H1 (cell line): ENCODE measurements around the gene ERGIC3. TPM values are rescaled to one million over a fixed set of nuclear protein-coding genes. Genes with fewer than 3 reads are reported as not detected.

Experiments used
- BCL11A ChIP-seq, 2 experiments: IDR thresholded peaks; one replicate each; pipeline ENCODE4 v1.6.1; 2011; ENCODE audit warnings: low read depth in 2 of 2, low read length in 2 of 2, mild to moderate bottlenecking in 2 of 2
- CBX5 ChIP-seq: fragments of 300-800, 300-1000 bp; sonication (generic); IDR thresholded peaks from 2 replicates; pipeline ENCODE4 v1.7.1; 2016; ENCODE audit warnings: antibody characterized with exemption, low read length, low read depth
- CHD1 ChIP-seq: IDR thresholded peaks from 2 replicates; pipeline ENCODE4 v1.6.1; 2012; ENCODE audit warnings: low read depth, low read length, improper control_type of control experiment
- GABPA ChIP-seq: IDR thresholded peaks from 2 replicates; pipeline ENCODE4 v1.6.1; 2011; ENCODE audit warnings: mild to moderate bottlenecking, low read length, moderate library complexity, borderline replicate concordance; ENCODE audit not compliant: insufficient read depth
- NRF1 ChIP-seq: IDR thresholded peaks from 2 replicates; pipeline ENCODE4 v1.6.1; 2011; ENCODE audit warnings: mild to moderate bottlenecking, low read depth, low read length, improper control_type of control experiment
- RFX5 ChIP-seq: IDR thresholded peaks from 2 replicates; pipeline ENCODE4 v1.6.1; 2011; ENCODE audit warnings: low read depth, low read length, improper control_type of control experiment, borderline replicate concordance
- RNF2 ChIP-seq: fragments of 200-900, 300-1000 bp; sonication (generic); IDR thresholded peaks from 2 replicates; pipeline ENCODE4 v1.7.1; 2016; ENCODE audit warnings: borderline replicate concordance, low read depth, mild to moderate bottlenecking, antibody characterized with exemption, low read length; ENCODE audit not compliant: poor library complexity, severe bottlenecking; ENCODE audit errors: missing control alignments
- SAP30 ChIP-seq: fragments of 300-600 bp; sonication (generic); IDR thresholded peaks from 2 replicates; pipeline ENCODE4 v1.7.1; 2012; ENCODE audit warnings: low read length, moderate library complexity, mild to moderate bottlenecking, inconsistent platforms; ENCODE audit not compliant: insufficient read depth, insufficient replicate concordance
- polyA plus RNA-seq, 7 experiments: library from polyadenylated mRNA; depleted of rRNA in 3 of 7; stranded (reverse) in 5 of 7; unstranded in 2 of 7; fragments of >200 nt in 5 of 7; fragments of 200-250 nt in 2 of 7; gene quantifications; 1 replicate in 5 of 7; 2 replicates in 1 of 7; 4 replicates in 1 of 7; pipeline versions ENCODE4 v1.2.1 to v1.2.3, GENCODE V29; 2011 to 2013; ENCODE audit warnings: missing spikeins in 2 of 7, mixed read lengths in 2 of 7
- total RNA-seq: library from RNA; stranded (reverse); fragmentation: NEBNext Ultra II Directional; extraction: Animal tissue kit (Norgen Biotek cat#: 25700); gene quantifications from 2 replicates; pipeline ENCODE4 v1.2.1, GENCODE V29; 2021
- TF ChIP-seq, protein P1 (sequence below): fragments of 300-600 bp; sonication (generic); IDR thresholded peaks from 2 replicates; pipeline ENCODE4 v1.7.1; 2012; ENCODE audit warnings: low read length, moderate library complexity, mild to moderate bottlenecking, inconsistent platforms; ENCODE audit not compliant: insufficient replicate concordance

Gene ERGIC3
- total and polyA plus RNA-seq, 2 of the 8 experiments (the other 6 are each of a cell fraction or from before 2014, with no cell fraction given), result 178 to 341 TPM

DNA sequence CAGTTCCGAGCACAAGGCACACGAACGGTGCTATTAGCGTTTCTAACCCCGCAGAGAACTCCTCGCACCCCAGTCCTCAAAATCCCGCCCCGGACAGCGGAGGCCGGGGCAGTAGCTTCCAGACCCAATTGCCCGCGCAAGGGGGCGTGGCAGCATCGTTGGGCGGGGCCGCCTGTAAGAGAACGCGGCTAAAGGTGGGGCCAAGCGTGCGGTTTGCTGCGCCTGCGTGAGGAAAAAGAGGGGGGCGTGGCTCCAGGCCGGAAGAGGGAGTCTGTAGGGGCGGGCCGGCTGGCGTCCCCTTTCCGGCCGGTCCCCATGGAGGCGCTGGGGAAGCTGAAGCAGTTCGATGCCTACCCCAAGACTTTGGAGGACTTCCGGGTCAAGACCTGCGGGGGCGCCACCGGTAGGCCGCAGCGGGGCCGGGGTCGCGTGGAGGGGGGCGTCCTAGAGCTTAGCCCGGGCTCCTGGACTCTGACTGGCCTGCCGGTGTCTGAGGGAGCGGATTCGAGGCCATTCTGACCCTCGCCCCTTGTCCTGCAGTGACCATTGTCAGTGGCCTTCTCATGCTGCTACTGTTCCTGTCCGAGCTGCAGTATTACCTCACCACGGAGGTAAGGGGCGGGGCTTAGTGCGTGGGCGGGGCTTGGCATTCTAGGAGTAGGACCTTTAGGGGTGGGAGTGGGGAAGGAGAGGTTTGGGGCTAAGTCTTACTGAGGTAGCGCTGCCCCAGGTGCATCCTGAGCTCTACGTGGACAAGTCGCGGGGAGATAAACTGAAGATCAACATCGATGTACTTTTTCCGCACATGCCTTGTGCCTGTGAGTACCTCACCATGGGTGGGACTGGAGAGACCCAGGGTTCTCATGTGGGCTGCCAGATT is at the start of gene ERGIC3 (continued):
- TF ChIP-seq, protein P1, sequence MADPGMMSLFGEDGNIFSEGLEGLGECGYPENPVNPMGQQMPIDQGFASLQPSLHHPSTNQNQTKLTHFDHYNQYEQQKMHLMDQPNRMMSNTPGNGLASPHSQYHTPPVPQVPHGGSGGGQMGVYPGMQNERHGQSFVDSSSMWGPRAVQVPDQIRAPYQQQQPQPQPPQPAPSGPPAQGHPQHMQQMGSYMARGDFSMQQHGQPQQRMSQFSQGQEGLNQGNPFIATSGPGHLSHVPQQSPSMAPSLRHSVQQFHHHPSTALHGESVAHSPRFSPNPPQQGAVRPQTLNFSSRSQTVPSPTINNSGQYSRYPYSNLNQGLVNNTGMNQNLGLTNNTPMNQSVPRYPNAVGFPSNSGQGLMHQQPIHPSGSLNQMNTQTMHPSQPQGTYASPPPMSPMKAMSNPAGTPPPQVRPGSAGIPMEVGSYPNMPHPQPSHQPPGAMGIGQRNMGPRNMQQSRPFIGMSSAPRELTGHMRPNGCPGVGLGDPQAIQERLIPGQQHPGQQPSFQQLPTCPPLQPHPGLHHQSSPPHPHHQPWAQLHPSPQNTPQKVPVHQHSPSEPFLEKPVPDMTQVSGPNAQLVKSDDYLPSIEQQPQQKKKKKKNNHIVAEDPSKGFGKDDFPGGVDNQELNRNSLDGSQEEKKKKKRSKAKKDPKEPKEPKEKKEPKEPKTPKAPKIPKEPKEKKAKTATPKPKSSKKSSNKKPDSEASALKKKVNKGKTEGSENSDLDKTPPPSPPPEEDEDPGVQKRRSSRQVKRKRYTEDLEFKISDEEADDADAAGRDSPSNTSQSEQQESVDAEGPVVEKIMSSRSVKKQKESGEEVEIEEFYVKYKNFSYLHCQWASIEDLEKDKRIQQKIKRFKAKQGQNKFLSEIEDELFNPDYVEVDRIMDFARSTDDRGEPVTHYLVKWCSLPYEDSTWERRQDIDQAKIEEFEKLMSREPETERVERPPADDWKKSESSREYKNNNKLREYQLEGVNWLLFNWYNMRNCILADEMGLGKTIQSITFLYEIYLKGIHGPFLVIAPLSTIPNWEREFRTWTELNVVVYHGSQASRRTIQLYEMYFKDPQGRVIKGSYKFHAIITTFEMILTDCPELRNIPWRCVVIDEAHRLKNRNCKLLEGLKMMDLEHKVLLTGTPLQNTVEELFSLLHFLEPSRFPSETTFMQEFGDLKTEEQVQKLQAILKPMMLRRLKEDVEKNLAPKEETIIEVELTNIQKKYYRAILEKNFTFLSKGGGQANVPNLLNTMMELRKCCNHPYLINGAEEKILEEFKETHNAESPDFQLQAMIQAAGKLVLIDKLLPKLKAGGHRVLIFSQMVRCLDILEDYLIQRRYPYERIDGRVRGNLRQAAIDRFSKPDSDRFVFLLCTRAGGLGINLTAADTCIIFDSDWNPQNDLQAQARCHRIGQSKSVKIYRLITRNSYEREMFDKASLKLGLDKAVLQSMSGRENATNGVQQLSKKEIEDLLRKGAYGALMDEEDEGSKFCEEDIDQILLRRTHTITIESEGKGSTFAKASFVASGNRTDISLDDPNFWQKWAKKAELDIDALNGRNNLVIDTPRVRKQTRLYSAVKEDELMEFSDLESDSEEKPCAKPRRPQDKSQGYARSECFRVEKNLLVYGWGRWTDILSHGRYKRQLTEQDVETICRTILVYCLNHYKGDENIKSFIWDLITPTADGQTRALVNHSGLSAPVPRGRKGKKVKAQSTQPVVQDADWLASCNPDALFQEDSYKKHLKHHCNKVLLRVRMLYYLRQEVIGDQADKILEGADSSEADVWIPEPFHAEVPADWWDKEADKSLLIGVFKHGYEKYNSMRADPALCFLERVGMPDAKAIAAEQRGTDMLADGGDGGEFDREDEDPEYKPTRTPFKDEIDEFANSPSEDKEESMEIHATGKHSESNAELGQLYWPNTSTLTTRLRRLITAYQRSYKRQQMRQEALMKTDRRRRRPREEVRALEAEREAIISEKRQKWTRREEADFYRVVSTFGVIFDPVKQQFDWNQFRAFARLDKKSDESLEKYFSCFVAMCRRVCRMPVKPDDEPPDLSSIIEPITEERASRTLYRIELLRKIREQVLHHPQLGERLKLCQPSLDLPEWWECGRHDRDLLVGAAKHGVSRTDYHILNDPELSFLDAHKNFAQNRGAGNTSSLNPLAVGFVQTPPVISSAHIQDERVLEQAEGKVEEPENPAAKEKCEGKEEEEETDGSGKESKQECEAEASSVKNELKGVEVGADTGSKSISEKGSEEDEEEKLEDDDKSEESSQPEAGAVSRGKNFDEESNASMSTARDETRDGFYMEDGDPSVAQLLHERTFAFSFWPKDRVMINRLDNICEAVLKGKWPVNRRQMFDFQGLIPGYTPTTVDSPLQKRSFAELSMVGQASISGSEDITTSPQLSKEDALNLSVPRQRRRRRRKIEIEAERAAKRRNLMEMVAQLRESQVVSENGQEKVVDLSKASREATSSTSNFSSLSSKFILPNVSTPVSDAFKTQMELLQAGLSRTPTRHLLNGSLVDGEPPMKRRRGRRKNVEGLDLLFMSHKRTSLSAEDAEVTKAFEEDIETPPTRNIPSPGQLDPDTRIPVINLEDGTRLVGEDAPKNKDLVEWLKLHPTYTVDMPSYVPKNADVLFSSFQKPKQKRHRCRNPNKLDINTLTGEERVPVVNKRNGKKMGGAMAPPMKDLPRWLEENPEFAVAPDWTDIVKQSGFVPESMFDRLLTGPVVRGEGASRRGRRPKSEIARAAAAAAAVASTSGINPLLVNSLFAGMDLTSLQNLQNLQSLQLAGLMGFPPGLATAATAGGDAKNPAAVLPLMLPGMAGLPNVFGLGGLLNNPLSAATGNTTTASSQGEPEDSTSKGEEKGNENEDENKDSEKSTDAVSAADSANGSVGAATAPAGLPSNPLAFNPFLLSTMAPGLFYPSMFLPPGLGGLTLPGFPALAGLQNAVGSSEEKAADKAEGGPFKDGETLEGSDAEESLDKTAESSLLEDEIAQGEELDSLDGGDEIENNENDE, result no peak
- TF ChIP-seq BCL11A (IDR thresholded peaks at IDR 0.05; ENCODE audit: low read depth in 2 of 2, low read length in 2 of 2), result no peak
- TF ChIP-seq CBX5, result no peak
- TF ChIP-seq RNF2, result no peak
- no peak for TF ChIP-seq CHD1
- peak; percentile 92 for TF ChIP-seq GABPA
- TF ChIP-seq NRF1, result peak; percentile 94
- no peak for TF ChIP-seq SAP30
- no peak for TF ChIP-seq RFX5
